Activated T-cell treated with anti-CD3 and anti-CD28 coated beads, Interleukin-2, amount 50 U/mL, for 24 hours (primary cell): Measurements from ENCODE around the gene VSTM2L.
A peak's percentile ranks its signal among the peaks of the same experiment; 100 is the strongest.

Experiments used
- DNase-seq: peaks from one replicate; pipeline ENCODE4 v3.0.0-alpha.2; 2020
- H3K27ac Mint-ChIP-seq: 2 replicates; pipeline ENCODE4 v1.8.0; 2020; ENCODE audit warnings: mild to moderate bottlenecking, mixed read lengths
- H3K27me3 Mint-ChIP-seq: 2 replicates; pipeline ENCODE4 v1.8.0; 2020; ENCODE audit warnings: mixed read lengths
- H3K36me3 Mint-ChIP-seq: 2 replicates; pipeline ENCODE4 v1.8.0; 2020; ENCODE audit warnings: low read depth, mixed read lengths
- H3K4me1 Mint-ChIP-seq: 2 replicates; pipeline ENCODE4 v1.8.0; 2020; ENCODE audit warnings: low read depth, mixed read lengths
- H3K4me3 Mint-ChIP-seq: 2 replicates; pipeline ENCODE4 v1.8.0; 2020; ENCODE audit warnings: mild to moderate bottlenecking, moderate library complexity, mixed read lengths
- H3K9me3 Mint-ChIP-seq: 2 replicates; pipeline ENCODE4 v1.8.0; 2020; ENCODE audit warnings: mixed read lengths

VSTM2L gene

DNA sequence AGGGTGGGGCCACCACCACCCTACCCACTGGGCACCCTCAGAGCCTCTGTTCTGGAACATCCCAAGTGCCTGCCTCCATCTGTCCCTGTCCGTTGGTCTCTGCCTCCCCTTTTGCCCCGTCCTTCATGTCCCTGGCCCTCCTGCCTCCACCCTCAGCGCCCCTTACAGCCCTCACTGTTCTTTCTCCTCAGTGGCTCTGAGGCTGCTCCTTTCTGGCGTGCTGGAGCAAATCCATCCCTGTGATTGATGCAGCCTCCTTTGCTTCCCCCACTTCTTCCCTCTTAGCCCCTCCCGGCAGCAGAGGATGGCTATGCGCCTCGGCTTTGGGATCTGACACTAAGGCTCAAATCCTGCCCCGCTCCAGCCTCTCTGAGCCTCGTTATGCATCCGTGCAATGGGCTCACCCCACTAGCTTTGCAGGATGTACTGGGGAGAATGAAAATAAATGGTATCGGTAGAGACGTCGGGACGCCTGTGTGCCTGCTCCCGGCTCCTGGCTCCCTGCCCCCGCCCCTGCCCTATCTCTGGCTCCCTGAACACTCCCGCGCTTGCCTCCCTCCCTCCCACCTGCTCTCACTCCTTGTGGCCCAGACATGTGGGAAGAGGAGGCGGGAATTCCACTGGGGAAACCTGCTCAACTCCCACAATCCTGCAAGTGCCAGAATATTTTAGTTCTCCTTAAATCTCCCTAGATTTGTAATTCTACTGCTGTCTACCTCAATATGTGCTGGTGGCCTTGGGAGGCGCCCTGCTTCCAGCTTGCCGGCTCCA lies 13.1 kb downstream of the VSTM2L start:
- Mint-ChIP-seq H3K4me1 (peaks cover 17% of the 10 kb centered on the region), H3K36me3 (no peaks in the 10 kb centered on the region), H3K9me3 (no peaks in the 10 kb centered on the region), H3K4me3 (no peak overlapping the region), H3K27me3 (peaks cover 61% of the 10 kb centered on the region), H3K27ac (no peak overlapping the region)
- no peak for DNase-seq

DNA sequence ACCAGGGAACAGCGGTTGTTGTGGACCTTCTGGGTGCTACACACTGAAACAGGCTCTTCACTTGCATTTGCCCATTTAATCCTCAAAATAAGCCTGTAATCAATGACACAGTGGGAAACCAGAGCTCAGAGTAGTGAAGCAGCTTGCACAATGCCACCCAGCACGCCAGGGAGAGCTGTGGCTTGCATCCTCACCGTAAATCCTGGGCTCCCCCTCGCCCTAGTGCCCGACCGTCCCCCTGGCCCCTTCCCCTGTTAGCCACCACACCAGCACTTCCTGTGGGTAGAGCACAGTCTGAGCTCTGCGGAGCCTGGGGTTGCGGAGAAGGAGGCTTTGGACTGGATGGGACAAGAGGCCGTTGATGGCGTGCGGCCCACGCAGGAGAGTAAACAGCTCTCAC lies 14.5 kb downstream of the VSTM2L start:
- Mint-ChIP-seq H3K27ac (no peak overlapping the region), H3K9me3 (no peaks in the 10 kb centered on the region), H3K4me1 (peaks cover 28% of the 10 kb centered on the region), H3K27me3 (peaks cover 54% of the 10 kb centered on the region), H3K4me3 (no peak overlapping the region), H3K36me3 (no peaks in the 10 kb centered on the region)
- no peak for DNase-seq

- no peak overlapping the region for H3K4me3 Mint-ChIP-seq
- H3K36me3 Mint-ChIP-seq, result no peaks in the 10 kb centered on the region
- peaks cover 53% of the 10 kb centered on the region for H3K27me3 Mint-ChIP-seq
- DNase-seq, result no peak
- peaks cover 28% of the 10 kb centered on the region for H3K4me1 Mint-ChIP-seq
- no peak overlapping the region for H3K27ac Mint-ChIP-seq
- no peaks in the 10 kb centered on the region for H3K9me3 Mint-ChIP-seq
Observed at GRCh38 chr20:37918035-37918434, 15.1 kb downstream of the VSTM2L start.

GRCh38 chr20:37919389-37920040 lies 16.6 kb downstream of the VSTM2L start:
- Mint-ChIP-seq H3K27ac (no peak overlapping the region), H3K4me1 (peaks cover 23% of the 10 kb centered on the region), H3K27me3 (peaks cover 40% of the 10 kb centered on the region), H3K9me3 (no peaks in the 10 kb centered on the region), H3K4me3 (no peak overlapping the region), H3K36me3 (no peaks in the 10 kb centered on the region)
- DNase-seq, result no peak

DNA sequence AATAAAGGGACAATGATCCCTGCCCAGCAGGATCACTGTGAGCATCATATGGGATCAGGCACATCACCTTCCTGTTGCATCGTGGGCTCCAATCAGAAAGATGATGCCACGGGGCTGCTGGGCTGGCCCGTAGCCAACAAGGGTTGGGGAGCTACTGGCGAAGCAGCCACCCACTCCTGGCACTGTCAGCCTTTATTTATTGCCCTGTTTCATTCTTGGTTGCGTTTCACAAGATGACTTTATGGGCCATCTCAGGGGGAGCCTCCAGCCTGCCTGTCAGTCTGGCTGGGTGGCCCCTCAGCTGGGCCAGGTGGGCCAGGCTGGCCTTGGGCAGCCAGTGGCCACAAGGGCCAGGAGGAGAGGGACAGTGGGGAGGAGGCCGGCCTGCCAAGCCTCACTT lies 17.3 kb downstream of the VSTM2L start:
- no peak overlapping the region for H3K27ac Mint-ChIP-seq

DNA sequence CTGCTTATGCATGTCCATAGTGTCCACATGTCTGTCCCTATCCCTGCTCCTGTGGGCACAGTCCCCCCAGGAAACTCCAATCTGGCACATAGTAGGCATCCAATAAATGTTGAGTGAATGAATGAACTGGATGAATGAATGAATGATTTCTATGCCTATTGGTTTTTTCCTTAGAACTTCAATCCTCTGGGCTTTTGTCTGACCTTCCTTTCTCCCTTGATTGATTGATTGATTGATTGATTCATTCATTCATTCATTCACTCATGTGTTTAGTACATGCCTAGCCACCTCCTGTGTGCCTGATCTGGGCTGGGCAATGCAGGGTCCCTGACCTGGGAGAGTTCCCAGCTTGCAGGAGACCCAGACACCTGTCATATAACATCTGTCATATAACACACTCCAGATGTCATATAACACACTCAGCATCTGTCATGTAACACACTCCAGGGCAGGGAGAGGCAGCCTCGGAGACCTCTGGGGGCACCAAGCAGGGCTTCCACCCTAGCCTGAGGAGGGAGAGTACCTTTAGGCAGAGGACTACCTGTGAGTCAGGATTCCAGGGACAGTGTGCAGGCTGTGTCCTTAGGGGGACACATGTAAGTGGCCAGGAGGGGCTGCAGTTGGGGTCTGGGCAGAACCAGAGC lies 17.9 kb downstream of the VSTM2L start:
- DNase-seq, result no peak
- Mint-ChIP-seq H3K4me3 (no peak overlapping the region), H3K36me3 (no peaks in the 10 kb centered on the region), H3K9me3 (no peaks in the 10 kb centered on the region), H3K27ac (no peak overlapping the region), H3K27me3 (peaks cover 33% of the 10 kb centered on the region), H3K4me1 (peaks cover 17% of the 10 kb centered on the region)

More for the DNA sequence above, 17.3 kb downstream of the VSTM2L start:
- Mint-ChIP-seq H3K4me3 (no peak overlapping the region), H3K4me1 (peaks cover 18% of the 10 kb centered on the region), H3K27me3 (peaks cover 35% of the 10 kb centered on the region), H3K9me3 (no peaks in the 10 kb centered on the region), H3K36me3 (no peaks in the 10 kb centered on the region)
- DNase-seq, result no peak

DNA sequence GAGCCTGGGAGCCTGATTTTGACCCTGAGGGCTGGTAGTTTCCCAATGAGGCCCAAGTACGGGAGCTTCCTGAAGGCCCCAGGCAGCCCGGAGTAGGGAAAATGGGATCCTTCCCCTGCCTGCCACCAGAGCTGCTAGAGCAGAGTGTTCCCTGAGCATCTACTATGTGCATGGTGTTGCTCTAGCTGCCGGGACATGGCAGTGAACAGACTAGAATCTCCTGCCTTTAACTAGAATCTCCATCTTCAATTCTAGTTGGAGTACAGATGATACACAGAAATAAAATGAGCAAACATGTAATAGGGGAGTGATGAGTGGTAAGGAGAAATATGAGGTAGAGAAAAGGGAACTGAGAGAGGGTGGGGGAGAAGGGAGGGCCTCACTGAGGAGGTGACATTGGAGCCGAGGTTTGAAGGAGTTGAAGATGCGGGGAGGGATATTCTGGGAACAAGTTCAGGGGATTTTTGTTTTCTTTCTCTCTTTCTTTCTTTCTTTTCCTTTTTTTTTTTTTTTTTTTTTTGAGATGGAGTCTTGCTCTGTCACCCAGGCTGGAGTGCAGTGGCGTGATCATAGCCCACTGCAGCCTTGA lies 18.5 kb downstream of the VSTM2L start:
- peaks cover 16% of the 10 kb centered on the region for H3K4me1 Mint-ChIP-seq
- no peak for DNase-seq
- H3K27me3 Mint-ChIP-seq, result peaks cover 27% of the 10 kb centered on the region
- no peaks in the 10 kb centered on the region for H3K36me3 Mint-ChIP-seq
- H3K4me3 Mint-ChIP-seq, result no peak overlapping the region
- H3K27ac Mint-ChIP-seq, result peak overlapping the region; percentile 58
- H3K9me3 Mint-ChIP-seq, result no peaks in the 10 kb centered on the region

- no peaks in the 10 kb centered on the region for H3K36me3 Mint-ChIP-seq
- peaks cover 16% of the 10 kb centered on the region for H3K4me1 Mint-ChIP-seq
- H3K4me3 Mint-ChIP-seq, result no peak overlapping the region
- peak overlapping the region; percentile 58 for H3K27ac Mint-ChIP-seq
- no peak for DNase-seq
- peaks cover 21% of the 10 kb centered on the region for H3K27me3 Mint-ChIP-seq
- no peaks in the 10 kb centered on the region for H3K9me3 Mint-ChIP-seq
Observed at GRCh38 chr20:37922016-37922415, 19.1 kb downstream of the VSTM2L start.

DNA sequence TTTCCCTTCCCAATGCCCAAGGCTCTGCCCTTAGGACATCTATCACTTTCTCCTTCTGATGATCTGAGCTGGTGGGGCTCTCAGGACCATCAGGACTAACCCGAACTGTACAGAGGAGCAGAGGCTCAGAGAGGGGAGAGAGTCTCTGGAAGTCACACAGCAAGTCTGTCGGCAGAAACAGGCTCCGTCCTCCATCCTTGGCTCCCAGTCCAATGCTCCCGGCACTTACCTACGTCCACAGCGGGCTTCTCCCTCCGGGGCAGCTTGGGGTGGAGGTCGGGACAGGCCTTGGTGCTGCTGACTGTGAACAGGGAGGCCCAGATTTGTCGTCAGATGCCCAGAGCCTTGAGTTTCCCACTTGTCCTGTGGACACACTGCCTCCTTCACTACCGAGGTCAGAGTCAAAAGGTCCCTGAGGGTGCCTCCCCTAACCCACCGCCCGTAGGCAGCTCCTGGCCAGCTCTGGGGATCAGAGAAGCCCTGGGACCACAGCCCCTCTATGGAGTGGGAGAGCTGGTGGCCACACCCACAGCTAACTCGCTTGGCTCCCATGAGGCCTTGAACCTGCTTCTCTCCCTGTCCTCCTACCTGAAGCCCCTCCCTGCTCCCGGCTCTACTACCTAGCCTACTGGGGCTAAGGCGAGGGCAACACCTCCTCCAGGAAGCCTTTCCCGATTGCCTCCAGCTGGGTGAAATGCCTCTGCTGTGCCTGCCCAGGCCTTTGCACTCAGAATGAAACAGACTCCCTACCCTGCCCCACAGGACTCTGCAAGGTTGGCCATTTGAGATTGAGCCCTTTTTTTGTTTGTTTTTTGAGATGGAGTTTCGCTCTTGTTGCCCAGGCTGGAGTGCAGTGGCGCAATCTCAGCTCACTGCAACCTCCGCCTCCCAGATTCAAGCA lies 22.6 kb downstream of the VSTM2L start:
- Mint-ChIP-seq H3K36me3 (no peaks in the 10 kb centered on the region), H3K27me3 (peaks cover 21% of the 10 kb centered on the region), H3K9me3 (no peaks in the 10 kb centered on the region), H3K4me1 (peaks cover 16% of the 10 kb centered on the region), H3K27ac (no peak overlapping the region), H3K4me3 (no peak overlapping the region)
- no peak for DNase-seq

DNA sequence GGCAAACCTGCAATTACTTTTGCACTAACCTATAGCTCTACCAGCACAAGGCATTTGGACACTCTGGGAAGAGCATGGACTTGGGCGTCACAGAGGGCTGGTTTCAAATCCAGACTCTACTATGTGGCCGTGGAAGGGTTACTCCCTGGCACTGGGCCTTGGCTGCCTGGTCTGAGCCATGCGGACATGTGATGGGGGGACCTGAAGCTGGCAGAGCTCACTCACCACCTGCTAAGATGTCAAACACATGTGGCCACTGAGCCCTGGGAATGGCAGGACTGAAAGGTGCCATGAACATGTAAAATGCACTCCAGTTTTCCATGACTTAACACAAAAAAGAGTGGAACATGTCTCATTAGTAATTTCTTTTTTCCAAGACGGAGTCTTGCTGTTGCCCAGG lies 23.7 kb downstream of the VSTM2L start:
- peaks cover 23% of the 10 kb centered on the region for H3K27me3 Mint-ChIP-seq
- H3K36me3 Mint-ChIP-seq, result no peaks in the 10 kb centered on the region
- H3K4me1 Mint-ChIP-seq, result peaks cover 11% of the 10 kb centered on the region

DNA sequence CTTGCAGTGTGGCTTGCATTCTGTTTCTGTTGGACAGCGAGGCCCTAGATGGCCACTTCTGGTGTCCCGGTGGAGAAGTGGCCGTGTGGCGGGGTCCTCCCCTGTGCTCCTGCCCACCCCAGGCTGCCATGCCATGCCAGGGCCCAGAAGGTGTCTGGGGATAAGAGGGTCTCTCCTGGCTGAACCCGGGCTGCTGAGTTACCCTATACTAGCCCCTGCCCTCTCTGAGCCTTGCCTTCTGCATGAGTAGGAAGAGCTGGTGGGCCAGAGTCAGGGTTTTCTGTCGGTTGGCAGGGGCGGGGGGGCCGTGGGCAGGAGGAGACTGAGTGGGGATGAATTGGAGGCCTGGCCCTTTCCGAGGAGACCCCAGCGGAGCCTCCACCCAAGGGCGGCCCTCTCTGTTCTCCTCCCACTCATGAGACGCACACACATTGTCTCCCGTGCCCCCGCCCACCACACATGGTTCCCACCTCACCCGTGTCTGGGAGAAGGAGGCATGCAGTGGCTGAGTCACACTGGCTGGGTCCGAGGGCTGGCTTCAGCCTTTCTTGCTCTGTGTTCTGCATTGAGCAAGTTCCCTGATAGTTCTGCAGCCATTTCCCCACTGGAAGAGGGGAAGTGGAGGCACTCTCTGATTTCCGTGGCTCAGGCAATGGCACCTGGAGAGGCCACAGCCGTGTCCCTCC lies 24.6 kb downstream of the VSTM2L start:
- Mint-ChIP-seq H3K4me1 (peaks cover 3% of the 10 kb centered on the region), H3K27ac (no peak overlapping the region), H3K36me3 (no peaks in the 10 kb centered on the region), H3K27me3 (peaks cover 26% of the 10 kb centered on the region), H3K4me3 (no peak overlapping the region), H3K9me3 (no peaks in the 10 kb centered on the region)
- DNase-seq, result no peak

More for the DNA sequence above, 23.7 kb downstream of the VSTM2L start:
- Mint-ChIP-seq H3K27ac (no peak overlapping the region), H3K4me3 (no peak overlapping the region), H3K9me3 (no peaks in the 10 kb centered on the region)
- DNase-seq, result no peak

GRCh38 chr20:37928996-37929682 lies 26.2 kb downstream of the VSTM2L start:
- no peak overlapping the region for H3K27ac Mint-ChIP-seq
- H3K4me1 Mint-ChIP-seq, result no peaks in the 10 kb centered on the region
- DNase-seq, result no peak
- H3K4me3 Mint-ChIP-seq, result no peak overlapping the region
- no peaks in the 10 kb centered on the region for H3K36me3 Mint-ChIP-seq
- no peaks in the 10 kb centered on the region for H3K9me3 Mint-ChIP-seq
- H3K27me3 Mint-ChIP-seq, result peaks cover 23% of the 10 kb centered on the region

GRCh38 chr20:37929683-37930014 lies 26.7 kb downstream of the VSTM2L start:
- Mint-ChIP-seq H3K4me1 (no peaks in the 10 kb centered on the region), H3K27ac (no peak overlapping the region), H3K9me3 (no peaks in the 10 kb centered on the region), H3K4me3 (no peak overlapping the region), H3K27me3 (peaks cover 26% of the 10 kb centered on the region), H3K36me3 (no peaks in the 10 kb centered on the region)
- DNase-seq, result no peak
